ENCODE measurements around the gene TRAPPC2L.

Gene TRAPPC2L

GRCh38 chr16:88839745-88840599 lies 17.0 kb upstream of the TRAPPC2L start:
- DNase-seq, result no peak

- DNase-seq, result no peak
Measured at GRCh38 chr16:88840600-88841215, 16.2 kb upstream of the TRAPPC2L start.

- no peak for DNase-seq
Measured at GRCh38 chr16:88841521-88842307, 15.2 kb upstream of the TRAPPC2L start.

GRCh38 chr16:88842308-88842756 lies 14.6 kb upstream of the TRAPPC2L start:
- DNase-seq, result no peak

- no peak for DNase-seq
Measured at GRCh38 chr16:88842806-88843205, 14.1 kb upstream of the TRAPPC2L start.

GRCh38 chr16:88843256-88843655 lies 13.7 kb upstream of the TRAPPC2L start:
- no peak for DNase-seq

- DNase-seq, result no peak
Measured at GRCh38 chr16:88844419-88845036, 12.4 kb upstream of the TRAPPC2L start.

GRCh38 chr16:88846088-88846487 lies 10.8 kb upstream of the TRAPPC2L start:
- no peak for DNase-seq

- no peak for DNase-seq
Measured at GRCh38 chr16:88847654-88848053, 9.3 kb upstream of the TRAPPC2L start.

GRCh38 chr16:88848557-88848956 lies 8.4 kb upstream of the TRAPPC2L start:
- DNase-seq, result no peak

- no peak for DNase-seq
Measured at GRCh38 chr16:88850531-88851199, 6.3 kb upstream of the TRAPPC2L start.

- no peak for DNase-seq
Measured at GRCh38 chr16:88851616-88852015, 5.3 kb upstream of the TRAPPC2L start.

GRCh38 chr16:88853325-88853941 lies 3.5 kb upstream of the TRAPPC2L start:
- no peak for DNase-seq

GRCh38 chr16:88854306-88855111 lies 2.4 kb upstream of the TRAPPC2L start:
- DNase-seq, result no peak

GRCh38 chr16:88855176-88855575 lies 1.8 kb upstream of the TRAPPC2L start:
- no peak for DNase-seq

GRCh38 chr16:88855736-88856121 lies 1.2 kb upstream of the TRAPPC2L start:
- no peak for DNase-seq

GRCh38 chr16:88856122-88856827 lies 652 bp upstream of the TRAPPC2L start:
- DNase-seq, result no peak

GRCh38 chr16:88857728-88858339 lies 907 bp downstream of the TRAPPC2L start:
- DNase-seq, result peak; percentile 73

- no peak for DNase-seq
Measured at GRCh38 chr16:88859381-88860091, 2.6 kb downstream of the TRAPPC2L start.
